AG04450 (cell line): ENCODE measurements around the gene RFPL2. TPM values are rescaled to one million over a fixed set of nuclear protein-coding genes. Genes with fewer than 3 reads are reported as not detected.
"Not testable (repeated sequence)": the region's sequence is repeated elsewhere in the genome, so short reads cannot be mapped to it uniquely, and the experiment has no call there.

Experiments
- CTCF ChIA-PET: fragments of 300-600, 350-600 bp; formaldehyde crosslinking; extraction: SDS; loops from one replicate; lab custom pipeline; 2022; ENCODE audit warnings: antibody characterized with exemption, inconsistent platforms; lab: Charles Lee
- POLR2A ChIA-PET: fragments of 350-600 bp; formaldehyde crosslinking; extraction: SDS; loops from one replicate; lab custom pipeline; 2021; ENCODE audit warnings: antibody characterized with exemption, inconsistent platforms; lab: Yijun Ruan, JAX
- DNase-seq: peaks from one replicate; pipeline ENCODE4 v3.0.0-alpha.2; 2011; ENCODE audit warnings: low read depth, low spot score
- H3K27ac ChIP-seq: one replicate; pipeline ENCODE4 v1.5.1; 2012; ENCODE audit warnings: low read depth, low read length, control low read depth
- H3K27me3 ChIP-seq: one replicate; pipeline ENCODE4 v1.6.0; 2012; ENCODE audit warnings: low read length; ENCODE audit not compliant: control insufficient read depth, insufficient read depth
- H3K4me3 ChIP-seq: 2 replicates; pipeline ENCODE4 v1.5.1; 2011; ENCODE audit warnings: mild to moderate bottlenecking, low read depth, low read length, control low read depth
- H3K9me3 ChIP-seq: 2 replicates; pipeline ENCODE4 v1.5.1; 2012; ENCODE audit warnings: low read length; ENCODE audit not compliant: control insufficient read depth, insufficient read depth
- polyA plus RNA-seq: library from polyadenylated mRNA; depleted of rRNA; stranded (reverse); fragments of >200 nt; gene quantifications from 2 replicates; pipeline ENCODE4 v1.2.3, GENCODE V29; 2011; rRNA removed
- small RNA-seq: library from RNA; depleted of rRNA; stranded (forward); fragments of <200 nt; gene quantifications from one replicate; pipeline ENCODE3, GENCODE V24; 2012; ENCODE audit warnings: low read depth; ENCODE audit not compliant: insufficient read length
- TF ChIP-seq, protein P1 (sequence below): IDR thresholded peaks from 2 replicates; pipeline ENCODE4 v1.5.1; 2011; ENCODE audit warnings: low read depth, low read length, control low read depth, inconsistent platforms

The RFPL2 gene
- polyA plus RNA-seq, 1 experiment = not detected

DNA sequence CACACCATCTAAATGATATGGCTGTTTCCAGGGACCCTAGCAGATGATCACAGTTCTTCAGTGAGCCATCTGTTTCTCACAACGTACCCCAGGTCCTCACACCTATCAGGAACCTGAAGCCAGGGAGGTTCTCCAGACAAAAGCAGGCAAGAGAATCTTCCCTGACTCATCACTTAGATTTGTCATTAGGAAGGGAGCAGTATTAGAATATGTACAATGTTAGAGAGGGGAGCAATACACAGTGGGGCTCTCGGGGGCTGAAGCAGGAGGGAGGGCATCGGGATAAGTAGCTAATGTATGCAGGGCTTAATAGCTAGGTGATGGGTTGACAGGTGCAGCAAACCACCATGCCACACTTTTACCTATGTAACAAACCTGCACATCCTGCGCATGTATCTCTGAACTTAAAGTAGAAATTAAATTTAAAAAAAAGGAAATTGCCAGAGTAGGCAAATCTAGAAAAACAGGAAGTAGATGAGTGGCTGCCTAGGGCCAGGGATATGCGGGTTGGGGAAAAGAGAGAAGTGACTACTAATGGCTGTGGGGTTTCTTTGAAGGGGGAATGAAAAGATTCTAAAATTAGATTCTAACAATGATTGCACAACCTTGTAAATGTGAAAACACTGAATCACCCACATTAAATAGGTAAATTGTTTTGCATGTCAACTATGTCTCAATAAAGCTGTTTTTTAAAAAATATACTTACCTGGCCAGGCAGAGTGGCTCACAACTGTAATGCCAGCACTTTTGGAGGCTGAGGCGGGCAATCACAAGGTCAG, 60.2 kb downstream of the RFPL2 start:
- no peak for DNase-seq
- no peaks in the 10 kb centered on the region for H3K9me3 ChIP-seq
- H3K4me3 ChIP-seq = no peak overlapping the region
- CTCF ChIA-PET = no interaction called here
- no peak overlapping the region for H3K27ac ChIP-seq
- H3K27me3 ChIP-seq = no peaks in the 10 kb centered on the region
- TF ChIP-seq, protein P1, sequence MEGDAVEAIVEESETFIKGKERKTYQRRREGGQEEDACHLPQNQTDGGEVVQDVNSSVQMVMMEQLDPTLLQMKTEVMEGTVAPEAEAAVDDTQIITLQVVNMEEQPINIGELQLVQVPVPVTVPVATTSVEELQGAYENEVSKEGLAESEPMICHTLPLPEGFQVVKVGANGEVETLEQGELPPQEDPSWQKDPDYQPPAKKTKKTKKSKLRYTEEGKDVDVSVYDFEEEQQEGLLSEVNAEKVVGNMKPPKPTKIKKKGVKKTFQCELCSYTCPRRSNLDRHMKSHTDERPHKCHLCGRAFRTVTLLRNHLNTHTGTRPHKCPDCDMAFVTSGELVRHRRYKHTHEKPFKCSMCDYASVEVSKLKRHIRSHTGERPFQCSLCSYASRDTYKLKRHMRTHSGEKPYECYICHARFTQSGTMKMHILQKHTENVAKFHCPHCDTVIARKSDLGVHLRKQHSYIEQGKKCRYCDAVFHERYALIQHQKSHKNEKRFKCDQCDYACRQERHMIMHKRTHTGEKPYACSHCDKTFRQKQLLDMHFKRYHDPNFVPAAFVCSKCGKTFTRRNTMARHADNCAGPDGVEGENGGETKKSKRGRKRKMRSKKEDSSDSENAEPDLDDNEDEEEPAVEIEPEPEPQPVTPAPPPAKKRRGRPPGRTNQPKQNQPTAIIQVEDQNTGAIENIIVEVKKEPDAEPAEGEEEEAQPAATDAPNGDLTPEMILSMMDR = no peak
- POLR2A ChIA-PET = no interaction called here

DNA sequence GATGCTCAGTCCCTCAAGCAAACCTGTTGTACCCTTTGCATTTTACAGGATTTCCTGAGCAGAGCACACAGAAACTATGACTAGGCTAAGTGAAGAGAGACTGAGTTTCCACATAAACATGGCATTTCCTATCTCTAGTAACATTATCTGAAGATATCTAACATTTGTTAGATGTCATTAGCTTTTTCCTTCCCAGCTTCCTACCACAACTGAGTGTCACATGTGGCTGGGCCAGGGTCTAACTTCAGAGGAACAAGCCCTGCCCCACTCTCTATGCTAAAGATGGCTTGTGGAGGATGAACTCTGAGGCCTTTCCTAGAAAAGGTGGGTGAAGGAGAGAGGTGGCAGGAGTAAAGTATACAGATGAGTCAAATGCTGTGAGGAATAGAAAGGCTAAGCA, 62.3 kb downstream of the RFPL2 start:
- Histone ChIP-seq H3K27ac (no peak overlapping the region), H3K9me3 (no peaks in the 10 kb centered on the region), H3K4me3 (no peak overlapping the region), H3K27me3 (peaks cover 2% of the 10 kb centered on the region)
- TF ChIP-seq, protein P1 = no peak
- no peak for DNase-seq
- ChIA-PET POLR2A (no interaction called here), CTCF (interaction anchor here (1.0 kb wide), 1 partner anchor 76 kb away, joined by 4 read pairs; no protein-coding TSS in a partner anchor)

DNA sequence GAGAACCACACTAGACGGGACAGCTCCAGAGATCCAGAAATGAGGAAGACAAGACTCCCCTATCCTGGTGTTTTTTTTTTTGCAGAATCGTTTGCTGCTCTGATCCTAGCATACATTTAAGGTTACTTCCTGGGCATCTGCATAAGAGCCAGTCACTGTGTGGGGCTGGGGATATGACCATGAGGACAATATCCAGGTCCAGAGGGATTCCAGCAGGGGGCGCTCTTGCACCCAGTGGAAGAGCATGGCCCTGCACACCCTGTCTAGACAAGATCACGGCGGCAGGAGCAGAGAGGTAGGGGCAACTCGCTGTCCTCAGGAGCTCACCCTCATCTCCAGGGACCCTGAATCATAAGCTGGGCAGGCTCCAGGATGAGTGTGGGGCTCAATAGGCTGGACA, 64.2 kb downstream of the RFPL2 start:
- CTCF ChIA-PET, H3K27me3 ChIP-seq, H3K4me3 ChIP-seq, H3K27ac ChIP-seq, POLR2A ChIA-PET, DNase-seq, H3K9me3 ChIP-seq: not testable (repeated sequence)
- TF ChIP-seq, protein P1 = peak; percentile 18; the same call in 1 of the 2 replicates

Small RNA genes within 50 kb of the gene (small RNA-seq; reads per million reads assigned to genes)
- gene RF02171 = not detected

Other genes with a start within 250 kb of the RFPL2 start
- gene SLC5A1, start 161.8 kb downstream of the RFPL2 start, polyA plus RNA-seq = not detected in 2 replicates
- gene C22orf42, start 45.8 kb downstream of the RFPL2 start, polyA plus RNA-seq = not detected in 2 replicates
- not detected in 2 replicates for gene SLC5A4, start 50.3 kb upstream of the RFPL2 start, polyA plus RNA-seq
- gene RFPL3, start 152.8 kb upstream of the RFPL2 start, polyA plus RNA-seq = not detected in 2 replicates
- gene RTCB, start 207.2 kb upstream of the RFPL2 start, polyA plus RNA-seq = 155 and 179 TPM in 2 replicates